Neural crest cell (in vitro differentiated cells): Measurements from ENCODE around the gene BAHD1. TPM values are rescaled to one million over a fixed set of nuclear protein-coding genes. Genes with fewer than 3 reads are reported as not detected.
"Not testable (repeated sequence)": the region's sequence is repeated elsewhere in the genome, so short reads cannot be mapped to it uniquely, and the experiment has no call there.

Experiments
- DNase-seq: peaks from one replicate; pipeline ENCODE4 v3.0.0; 2021; ENCODE audit warnings: low read depth, mixed read lengths, low spot score
- H3K27ac Mint-ChIP-seq: one replicate; pipeline ENCODE4 v1.8.0; 2021; ENCODE audit warnings: mild to moderate bottlenecking, mixed read lengths; ENCODE audit not compliant: unreplicated experiment
- H3K27me3 Mint-ChIP-seq: 2 replicates; pipeline ENCODE4 v1.8.0; 2021; ENCODE audit warnings: low read depth, mild to moderate bottlenecking, mixed read lengths
- H3K36me3 Mint-ChIP-seq: 2 replicates; pipeline ENCODE4 v1.8.0; 2021; ENCODE audit warnings: low read depth, mild to moderate bottlenecking, mixed read lengths
- H3K4me1 Mint-ChIP-seq: 2 replicates; pipeline ENCODE4 v1.8.0; 2021; ENCODE audit warnings: mixed read lengths
- H3K4me3 Mint-ChIP-seq: one replicate; pipeline ENCODE4 v1.8.0; 2021; ENCODE audit warnings: mild to moderate bottlenecking, mixed read lengths
- H3K9me3 Mint-ChIP-seq: 2 replicates; pipeline ENCODE4 v1.8.0; 2021; ENCODE audit warnings: mixed read lengths
- total RNA-seq: library from RNA; stranded (reverse); gene quantifications from 2 replicates; pipeline ENCODE4 v1.2.1, GENCODE V29; 2021
- TF ChIP-seq, protein P1 (sequence below): fragments of 200-600 bp; sonication (generic); conservative IDR thresholded peaks from 2 replicates; pipeline ENCODE4 v1.5.0; 2021; ENCODE audit warnings: antibody characterized with exemption, mild to moderate bottlenecking

BAHD1 gene
- total RNA-seq, 1 donor from 2014 or later: 25.6 TPM

DNA sequence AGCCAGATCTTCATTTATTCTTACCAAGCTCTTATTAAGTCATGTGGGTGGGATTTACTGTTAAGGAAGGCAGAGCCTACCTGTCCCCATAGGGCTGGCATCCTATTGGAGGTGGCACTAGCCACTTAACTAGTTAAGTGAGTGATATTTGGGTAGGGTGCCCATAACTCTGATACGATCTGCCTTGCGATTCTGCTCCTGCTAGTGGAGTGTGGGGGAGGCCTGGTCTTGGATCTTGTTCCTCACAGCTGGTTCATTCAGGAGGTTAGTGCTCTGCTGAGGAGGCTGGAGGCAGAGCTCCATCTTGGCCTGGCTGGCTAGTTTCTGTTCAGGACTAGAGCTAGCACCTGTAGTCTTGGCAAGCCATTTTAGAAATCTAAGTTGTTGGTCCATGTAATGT lies 9.3 kb downstream of the BAHD1 start:
- Mint-ChIP-seq H3K27ac (no peak overlapping the region), H3K4me1 (peaks cover 49% of the 10 kb centered on the region), H3K9me3 (no peaks in the 10 kb centered on the region), H3K27me3 (no peaks in the 10 kb centered on the region), H3K4me3 (no peak overlapping the region), H3K36me3 (no peaks in the 10 kb centered on the region)
- DNase-seq: no peak
- TF ChIP-seq, protein P1, sequence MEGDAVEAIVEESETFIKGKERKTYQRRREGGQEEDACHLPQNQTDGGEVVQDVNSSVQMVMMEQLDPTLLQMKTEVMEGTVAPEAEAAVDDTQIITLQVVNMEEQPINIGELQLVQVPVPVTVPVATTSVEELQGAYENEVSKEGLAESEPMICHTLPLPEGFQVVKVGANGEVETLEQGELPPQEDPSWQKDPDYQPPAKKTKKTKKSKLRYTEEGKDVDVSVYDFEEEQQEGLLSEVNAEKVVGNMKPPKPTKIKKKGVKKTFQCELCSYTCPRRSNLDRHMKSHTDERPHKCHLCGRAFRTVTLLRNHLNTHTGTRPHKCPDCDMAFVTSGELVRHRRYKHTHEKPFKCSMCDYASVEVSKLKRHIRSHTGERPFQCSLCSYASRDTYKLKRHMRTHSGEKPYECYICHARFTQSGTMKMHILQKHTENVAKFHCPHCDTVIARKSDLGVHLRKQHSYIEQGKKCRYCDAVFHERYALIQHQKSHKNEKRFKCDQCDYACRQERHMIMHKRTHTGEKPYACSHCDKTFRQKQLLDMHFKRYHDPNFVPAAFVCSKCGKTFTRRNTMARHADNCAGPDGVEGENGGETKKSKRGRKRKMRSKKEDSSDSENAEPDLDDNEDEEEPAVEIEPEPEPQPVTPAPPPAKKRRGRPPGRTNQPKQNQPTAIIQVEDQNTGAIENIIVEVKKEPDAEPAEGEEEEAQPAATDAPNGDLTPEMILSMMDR: no peak

DNA sequence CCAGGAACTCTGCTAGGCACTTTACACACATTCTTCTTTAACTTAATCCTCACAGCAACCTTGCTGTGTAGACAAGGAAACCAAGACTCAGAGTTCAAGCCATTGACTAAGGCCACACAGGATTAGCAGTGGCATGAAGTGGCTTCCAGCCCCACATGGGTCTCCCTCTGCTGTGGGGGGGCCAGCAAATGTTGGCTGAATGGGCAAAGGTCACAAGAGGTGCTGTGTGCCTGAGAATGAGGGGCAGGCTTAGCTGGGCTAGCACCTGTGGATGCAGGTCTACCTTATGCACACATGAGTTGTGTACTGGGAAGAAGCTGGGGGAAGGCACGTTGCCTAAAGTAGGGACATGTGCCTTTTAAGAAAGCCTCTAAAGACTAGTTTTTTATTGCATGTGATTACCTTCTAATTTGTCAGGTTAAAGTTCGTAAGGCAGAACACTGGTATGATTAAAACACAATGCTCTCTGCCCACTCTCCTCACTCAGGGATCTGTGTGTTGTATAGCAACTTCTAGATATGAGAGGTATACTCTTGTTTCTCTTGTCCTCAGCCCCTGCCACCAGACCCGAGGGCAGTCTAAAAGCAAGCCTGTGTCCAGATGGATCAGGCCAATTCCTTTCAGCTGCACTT lies 10.9 kb downstream of the BAHD1 start:
- no peak overlapping the region for H3K27ac Mint-ChIP-seq
- TF ChIP-seq, protein P1: no peak
- H3K27me3 Mint-ChIP-seq: no peaks in the 10 kb centered on the region
- peaks cover 43% of the 10 kb centered on the region for H3K4me1 Mint-ChIP-seq
- no peaks in the 10 kb centered on the region for H3K9me3 Mint-ChIP-seq
- H3K36me3 Mint-ChIP-seq: no peaks in the 10 kb centered on the region
- H3K4me3 Mint-ChIP-seq: no peak overlapping the region
- DNase-seq: no peak

DNA sequence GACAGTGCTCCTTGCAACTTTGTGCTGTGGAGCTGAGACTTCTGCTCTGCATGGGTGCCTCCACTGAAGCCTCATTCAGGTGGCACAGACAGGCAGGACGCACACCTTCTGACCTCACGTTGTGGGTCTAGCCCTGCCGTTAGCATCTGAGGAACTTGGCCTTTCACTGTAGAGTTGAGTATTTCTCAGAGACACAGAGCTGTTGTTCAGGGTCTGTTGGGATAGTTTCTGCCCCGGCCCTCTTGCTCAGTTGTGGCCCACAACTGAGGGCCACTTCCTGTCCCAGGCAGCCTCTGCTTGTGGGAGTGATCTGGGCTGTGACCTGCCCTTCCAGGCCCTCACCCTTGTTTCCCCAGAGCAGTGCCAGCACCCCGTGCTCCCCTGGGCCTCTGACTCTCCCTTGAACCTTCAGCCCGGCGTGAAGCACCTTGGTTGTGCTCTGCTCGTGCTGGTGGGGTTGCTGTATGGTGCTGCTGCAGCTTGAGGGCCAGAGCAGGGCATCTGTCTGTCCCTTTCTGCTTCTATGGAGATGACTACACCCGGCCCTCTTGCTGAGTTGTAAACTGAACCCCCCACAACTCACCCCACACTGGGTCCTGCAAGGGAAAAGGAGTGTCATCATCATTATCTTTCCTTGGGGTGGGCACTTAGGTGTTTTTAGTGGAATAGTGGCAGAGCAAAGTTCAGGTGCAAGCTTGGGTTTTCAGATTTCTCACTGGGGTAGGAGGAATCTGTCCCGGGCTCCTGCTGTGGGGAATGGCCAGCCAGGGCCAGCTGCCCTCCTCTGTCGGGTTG lies 11.7 kb downstream of the BAHD1 start:
- peak overlapping the region; percentile 45 for H3K27ac Mint-ChIP-seq
- H3K27me3 Mint-ChIP-seq: no peaks in the 10 kb centered on the region
- H3K36me3 Mint-ChIP-seq: no peaks in the 10 kb centered on the region
- H3K9me3 Mint-ChIP-seq: no peaks in the 10 kb centered on the region
- H3K4me1 Mint-ChIP-seq: peaks cover 43% of the 10 kb centered on the region
- TF ChIP-seq, protein P1: no peak
- no peak overlapping the region for H3K4me3 Mint-ChIP-seq
- no peak for DNase-seq

DNA sequence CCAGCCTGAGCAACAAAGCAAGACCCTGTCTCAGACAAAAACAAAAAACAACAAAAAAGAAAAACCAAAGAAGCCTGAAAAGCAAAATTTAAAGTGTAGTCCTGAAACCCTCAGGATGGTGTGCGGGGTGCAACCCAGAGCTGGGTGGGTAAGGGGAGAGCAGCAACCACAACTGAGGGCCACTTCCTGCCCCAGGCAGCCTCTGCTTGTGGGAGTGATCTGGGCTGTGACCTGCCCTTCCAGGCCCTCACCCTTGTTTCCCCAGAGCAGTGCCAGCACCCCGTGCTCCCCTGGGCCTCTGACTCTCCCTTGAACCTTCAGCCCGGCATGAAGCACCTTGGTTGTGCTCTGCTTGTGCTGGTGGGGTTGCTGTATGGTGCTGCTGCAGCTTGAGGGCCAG lies 13.2 kb downstream of the BAHD1 start:
- H3K4me1 Mint-ChIP-seq: peaks cover 40% of the 10 kb centered on the region
- H3K27ac Mint-ChIP-seq, H3K9me3 Mint-ChIP-seq, DNase-seq, H3K36me3 Mint-ChIP-seq, H3K4me3 Mint-ChIP-seq, H3K27me3 Mint-ChIP-seq: not testable (repeated sequence)

DNA sequence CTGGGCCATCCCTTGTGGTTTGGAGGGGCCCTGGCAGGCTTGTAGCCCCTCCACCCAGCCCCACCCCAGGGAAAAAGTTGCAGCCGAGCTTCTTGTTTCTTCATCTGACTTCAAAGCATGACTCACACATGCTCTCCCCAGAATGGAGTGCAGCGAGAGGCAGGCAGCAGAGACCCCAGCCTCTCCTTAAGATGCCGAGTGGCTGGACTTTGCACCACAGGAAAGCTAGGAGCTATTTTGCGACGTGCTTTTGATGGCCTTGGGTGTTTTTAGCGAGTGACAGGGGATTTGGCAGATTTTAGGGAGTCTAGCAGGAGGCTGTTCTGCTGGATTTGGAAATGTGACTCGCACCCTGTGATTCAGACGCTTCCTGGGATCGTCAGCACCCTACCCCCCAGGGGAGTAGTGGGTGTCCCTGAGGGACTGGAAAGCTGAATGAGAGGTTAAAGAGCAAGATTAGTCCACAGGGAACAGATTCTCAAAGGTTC lies 14.2 kb downstream of the BAHD1 start:
- H3K4me1 Mint-ChIP-seq: peaks cover 40% of the 10 kb centered on the region
- H3K27ac Mint-ChIP-seq: peak overlapping the region; percentile 35
- no peaks in the 10 kb centered on the region for H3K27me3 Mint-ChIP-seq
- no peaks in the 10 kb centered on the region for H3K9me3 Mint-ChIP-seq
- no peaks in the 10 kb centered on the region for H3K36me3 Mint-ChIP-seq
- TF ChIP-seq, protein P1: no peak
- no peak for DNase-seq
- no peak overlapping the region for H3K4me3 Mint-ChIP-seq

DNA sequence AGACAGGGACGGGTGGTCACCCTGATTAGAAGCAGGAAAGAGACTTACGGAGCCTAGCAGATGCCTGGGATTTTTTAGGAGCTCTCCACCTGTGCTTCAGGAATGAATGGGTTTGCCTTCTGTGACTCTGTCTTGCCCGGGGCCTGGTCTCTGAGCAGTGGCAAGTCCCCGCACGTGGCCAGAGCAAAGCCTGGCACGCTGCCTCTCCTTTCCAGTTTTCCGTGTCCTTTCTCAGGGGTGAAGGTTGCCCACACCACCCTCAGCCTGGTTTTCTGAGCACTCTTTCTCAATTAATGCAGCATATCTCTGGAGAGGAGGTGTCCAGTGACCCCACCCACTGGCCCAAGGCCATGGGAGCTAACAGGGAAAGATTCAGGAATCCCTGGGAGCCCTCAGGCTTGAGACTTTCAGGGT lies 15.6 kb downstream of the BAHD1 start:
- DNase-seq: no peak
- Mint-ChIP-seq H3K4me1 (peaks cover 37% of the 10 kb centered on the region), H3K36me3 (no peaks in the 10 kb centered on the region), H3K27ac (no peak overlapping the region), H3K27me3 (no peaks in the 10 kb centered on the region), H3K9me3 (no peaks in the 10 kb centered on the region), H3K4me3 (no peak overlapping the region)
- TF ChIP-seq, protein P1: no peak
